HCT116 (cell line): ENCODE results near the gene GPHN.

Experiments used
- ATF3 ChIP-seq: IDR thresholded peaks from 2 replicates; pipeline ENCODE4 v1.6.1; 2012
- CBX3 ChIP-seq: IDR thresholded peaks from 2 replicates; pipeline ENCODE4 v1.6.1; 2012; ENCODE audit warnings: low read depth
- CEBPB ChIP-seq: IDR thresholded peaks from 2 replicates; pipeline ENCODE4 v1.6.1; 2012; ENCODE audit warnings: low read depth
- CTCF ChIP-seq, 3 experiments: fragments of 200-600 bp in 1 of 3; sonication (generic) in 1 of 3; IDR thresholded peaks in 2 of 3; conservative IDR thresholded peaks in 1 of 3; 2 replicates each; pipeline ENCODE4 v1.5.1; 2012 to 2017; ENCODE audit warnings: low read depth in 2 of 3, low read length in 2 of 3, antibody characterized with exemption in 1 of 3, borderline replicate concordance in 1 of 3, control low read depth in 1 of 3, mild to moderate bottlenecking in 1 of 3, mixed read lengths in 1 of 3, mixed run types in 1 of 3, moderate library complexity in 1 of 3; ENCODE audit not compliant: insufficient read depth in 1 of 3
- FOSL1 ChIP-seq: IDR thresholded peaks from 2 replicates; pipeline ENCODE4 v1.6.1; 2012; ENCODE audit warnings: low read depth
- JUND ChIP-seq: IDR thresholded peaks from 2 replicates; pipeline ENCODE4 v1.6.1; 2012
- MAX ChIP-seq: IDR thresholded peaks from 2 replicates; pipeline ENCODE4 v1.6.1; 2012
- POLR2A ChIP-seq: IDR thresholded peaks from 2 replicates; pipeline ENCODE4 v1.7.0; 2011; ENCODE audit warnings: borderline replicate concordance; ENCODE audit not compliant: insufficient read depth, insufficient read length; ENCODE audit errors: extremely low read depth
- POLR2AphosphoS5 ChIP-seq: IDR thresholded peaks from 2 replicates; pipeline ENCODE4 v1.6.1; 2011; ENCODE audit warnings: mild to moderate bottlenecking, low read depth, low read length, moderate library complexity
- REST ChIP-seq: IDR thresholded peaks from 2 replicates; pipeline ENCODE4 v1.6.1; 2012; ENCODE audit warnings: low read depth
- SIN3A ChIP-seq: IDR thresholded peaks from 2 replicates; pipeline ENCODE4 v1.6.1; 2012; ENCODE audit warnings: low read depth
- SRF ChIP-seq: IDR thresholded peaks from 2 replicates; pipeline ENCODE4 v1.6.1; 2012; ENCODE audit warnings: low read depth
- YY1 ChIP-seq: IDR thresholded peaks from 2 replicates; pipeline ENCODE4 v1.6.1; 2011; ENCODE audit warnings: low read length, low read depth, moderate library complexity, mild to moderate bottlenecking; ENCODE audit not compliant: insufficient replicate concordance; ENCODE audit errors: extremely low read depth
- ZFX ChIP-seq: fragments of 450-650 bp; IDR thresholded peaks from 2 replicates; pipeline ENCODE4 v1.6.1; 2017

GRCh38 chr14:66468778-66469367 lies 39.1 kb upstream of the GPHN start:
- TF ChIP-seq POLR2A (no peak), POLR2AphosphoS5 (no peak), CTCF (IDR thresholded peaks at IDR 0.05 in 2 of 3, conservative IDR thresholded peaks at IDR 0.05 in 1 of 3; ENCODE audit: borderline replicate concordance in 1 of 3, insufficient read depth in 1 of 3, low read depth in 2 of 3, low read length in 2 of 3) (no peak), ZFX (no peak), CEBPB (no peak), SIN3A (no peak), ATF3 (no peak), REST (no peak), CBX3 (no peak), MAX (no peak), JUND (no peak), SRF (no peak), FOSL1 (no peak), YY1 (no peak)
